CD14-positive monocyte (primary cell): Measurements from ENCODE around the gene CHRDL2. TPM values are rescaled to one million over a fixed set of nuclear protein-coding genes. Genes with fewer than 3 reads are reported as not detected.

ENCODE experiments used
- DNase-seq, 3 donors: peaks; one replicate each; pipeline ENCODE4 v3.0.0-alpha.2; 2011 to 2022
- H2AFZ ChIP-seq: 2 replicates; pipeline ENCODE4 v1.6.0; 2012; ENCODE audit warnings: mild to moderate bottlenecking, low read depth, low read length, inconsistent platforms; ENCODE audit not compliant: insufficient read depth, poor library complexity, severe bottlenecking
- H3K27ac ChIP-seq, 2 donors: 1 replicate in 1 of 2; 2 replicates in 1 of 2; pipeline ENCODE4 v1.5.1; 2012 to 2013; ENCODE audit warnings: low read length in 2 of 2, control low read depth in 1 of 2, inconsistent platforms in 1 of 2, low read depth in 1 of 2, mild to moderate bottlenecking in 1 of 2
- H3K27me3 ChIP-seq, 2 donors: one replicate each; pipeline versions ENCODE4 v1.6.0 to v1.6.1; 2011 to 2013; ENCODE audit warnings: low read length in 2 of 2; ENCODE audit not compliant: control insufficient read depth in 2 of 2, insufficient read depth in 2 of 2
- H3K36me3 ChIP-seq, 2 donors: replicated peaks in 1 of 2; 1 replicate in 1 of 2; 2 replicates in 1 of 2; pipeline versions ENCODE4 v1.5.1 to v1.6.1; 2012 to 2013; ENCODE audit warnings: low read length in 2 of 2, control low read depth in 1 of 2, inconsistent platforms in 1 of 2, mild to moderate bottlenecking in 1 of 2; ENCODE audit not compliant: insufficient read depth in 2 of 2, control insufficient read depth in 1 of 2
- H3K4me1 ChIP-seq, 2 donors: 1 replicate in 1 of 2; 2 replicates in 1 of 2; pipeline versions ENCODE4 v1.5.1 to v1.6.1; 2012 to 2013; ENCODE audit warnings: low read length in 2 of 2, control low read depth in 1 of 2, inconsistent platforms in 1 of 2, mild to moderate bottlenecking in 1 of 2, moderate library complexity in 1 of 2; ENCODE audit not compliant: insufficient read depth in 2 of 2, control insufficient read depth in 1 of 2
- H3K4me2 ChIP-seq: replicated peaks from 2 replicates; pipeline ENCODE3; 2012; ENCODE audit warnings: low read length, moderate library complexity, mild to moderate bottlenecking; ENCODE audit not compliant: poor library complexity, severe bottlenecking; ENCODE audit errors: extremely low read depth
- H3K4me3 ChIP-seq, 3 experiments: fragments of 200-600 bp in 1 of 3; sonication (generic) in 1 of 3; replicated peaks in 1 of 3; 1 replicate in 2 of 3; 2 replicates in 1 of 3; pipeline ENCODE4 v1.5.1; 2011 to 2013; ENCODE audit warnings: low read length in 3 of 3, mild to moderate bottlenecking in 3 of 3, control low read depth in 2 of 3, low read depth in 2 of 3, inconsistent platforms in 1 of 3, moderate library complexity in 1 of 3
- H3K79me2 ChIP-seq: 2 replicates; pipeline ENCODE4 v1.6.0; 2012; ENCODE audit warnings: mild to moderate bottlenecking, control low read depth, inconsistent platforms, low read length, moderate library complexity; ENCODE audit not compliant: insufficient read depth
- H3K9ac ChIP-seq: 2 replicates; pipeline ENCODE4 v1.6.0; 2017; ENCODE audit warnings: low read length, mild to moderate bottlenecking; ENCODE audit not compliant: insufficient read depth, poor library complexity, severe bottlenecking
- H3K9me3 ChIP-seq, 2 donors: replicated peaks in 1 of 2; 1 replicate in 1 of 2; 2 replicates in 1 of 2; pipeline versions ENCODE4 v1.5.1 to v1.6.1; 2012 to 2013; ENCODE audit warnings: low read length in 2 of 2, control low read depth in 1 of 2; ENCODE audit not compliant: control insufficient read depth in 1 of 2, insufficient read depth in 1 of 2
- H4K20me1 ChIP-seq: 2 replicates; pipeline ENCODE4 v1.6.0; 2012; ENCODE audit warnings: mild to moderate bottlenecking, low read length, control low read depth, moderate library complexity; ENCODE audit not compliant: insufficient read depth
- H3K27ac Mint-ChIP-seq, 7 donors: one replicate each; pipeline ENCODE4 v1.8.0; 2020; ENCODE audit warnings: mild to moderate bottlenecking in 7 of 7, mixed read lengths in 7 of 7, moderate library complexity in 6 of 7, inconsistent platforms in 2 of 7
- H3K27me3 Mint-ChIP-seq, 3 donors: one replicate each; pipeline ENCODE4 v1.8.0; 2021 to 2022; ENCODE audit warnings: low read depth in 3 of 3, mild to moderate bottlenecking in 3 of 3, mixed read lengths in 3 of 3, moderate library complexity in 3 of 3, inconsistent platforms in 1 of 3
- H3K36me3 Mint-ChIP-seq, 2 donors: one replicate each; pipeline ENCODE4 v1.8.0; 2020; ENCODE audit warnings: mixed read lengths in 2 of 2, inconsistent platforms in 1 of 2, mild to moderate bottlenecking in 1 of 2
- H3K4me1 Mint-ChIP-seq: one replicate; pipeline ENCODE4 v1.8.0; 2020; ENCODE audit warnings: mild to moderate bottlenecking, mixed read lengths
- H3K4me3 Mint-ChIP-seq, 2 donors: one replicate each; pipeline ENCODE4 v1.8.0; 2020; ENCODE audit warnings: mild to moderate bottlenecking in 2 of 2, mixed read lengths in 2 of 2, moderate library complexity in 1 of 2
- H3K9me3 Mint-ChIP-seq, 7 donors: one replicate each; pipeline ENCODE4 v1.8.0; 2020 to 2022; ENCODE audit warnings: mixed read lengths in 7 of 7, mild to moderate bottlenecking in 6 of 7, moderate library complexity in 6 of 7, inconsistent platforms in 2 of 7
- WGBS: methylation state at CpG from one replicate; pipeline ENCODE4 v1.1.5; 2013; ENCODE audit warnings: missing lambda C conversion rate; ENCODE audit not compliant: insufficient coverage; 5-methylcytosine and 5-hydroxymethylcytosine counted together
- intact Hi-C, 2 donors: fragments of 100-400 bp; cut with micrococcal nuclease; formaldehyde crosslinking; loops; one replicate each; pipeline versions ENCODE4 v1.15.0 to v1.15.1; 2023
- polyA plus RNA-seq, 3 donors: library from polyadenylated mRNA; depleted of rRNA in 1 of 3; unstranded in 2 of 3; stranded (reverse) in 1 of 3; fragments of 300-500 nt in 2 of 3; fragments of >200 nt in 1 of 3; fragmentation: Illumina TruSeq in 2 of 3; gene quantifications; 1 replicate in 2 of 3; 2 replicates in 1 of 3; pipeline ENCODE4 v1.2.3, GENCODE V29; 2012 to 2021
- TF ChIP-seq, protein P1 (sequence below): fragments of 200-600 bp; IDR thresholded peaks from one replicate; pipeline ENCODE4 v1.8.0; 2022; ENCODE audit warnings: antibody characterized with exemption, mild to moderate bottlenecking

Gene CHRDL2
- polyA plus RNA-seq, 3 donors: not detected

DNA sequence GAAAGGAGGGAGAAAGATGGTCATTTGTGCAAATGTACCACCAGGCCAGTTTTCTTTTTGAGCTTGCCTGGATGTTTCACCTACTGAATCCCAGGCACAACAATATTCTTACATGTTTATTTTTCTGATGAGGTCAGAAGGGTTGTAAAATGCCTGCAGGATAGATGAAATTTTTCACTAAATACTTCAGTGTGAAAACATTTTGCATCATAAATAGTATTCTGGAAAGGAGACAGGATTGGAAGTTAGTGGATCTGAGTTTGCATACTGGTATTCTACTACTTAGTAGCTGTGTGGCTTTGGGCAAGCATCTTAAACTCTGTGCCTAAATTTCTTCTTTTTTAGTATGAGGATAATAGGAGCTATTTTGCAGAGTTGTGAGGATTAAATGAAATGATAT is 42.2 kb upstream of the CHRDL2 start:
- Mint-ChIP-seq H3K27me3 (no peaks in the 10 kb centered on the region), H3K36me3 (peaks cover 13 to 16% of the 10 kb centered on the region in 2 donors), H3K4me1 (peaks cover 41% of the 10 kb centered on the region), H3K4me3 (no peak overlapping the region), H3K27ac (no peak overlapping the region), H3K9me3 (no peaks in the 10 kb centered on the region)
- no peak overlapping the region for H3K27ac ChIP-seq
- peaks cover 97% of the 10 kb centered on the region for H3K79me2 ChIP-seq
- no peaks in the 10 kb centered on the region for H3K9me3 ChIP-seq
- H3K9ac ChIP-seq: no peak overlapping the region
- intact Hi-C loops: no loop called here
- peaks cover 18 to 28% of the 10 kb centered on the region in 2 donors for H3K4me1 ChIP-seq
- peaks cover 100% of the 10 kb centered on the region for H4K20me1 ChIP-seq
- H3K27me3 ChIP-seq: no peaks in the 10 kb centered on the region
- H3K4me2 ChIP-seq: no peak overlapping the region
- H3K4me3 ChIP-seq: no peak overlapping the region
- H3K36me3 ChIP-seq: no peaks in the 10 kb centered on the region
- no peak for DNase-seq
- H2AFZ ChIP-seq: no peak overlapping the region
- TF ChIP-seq, protein P1, sequence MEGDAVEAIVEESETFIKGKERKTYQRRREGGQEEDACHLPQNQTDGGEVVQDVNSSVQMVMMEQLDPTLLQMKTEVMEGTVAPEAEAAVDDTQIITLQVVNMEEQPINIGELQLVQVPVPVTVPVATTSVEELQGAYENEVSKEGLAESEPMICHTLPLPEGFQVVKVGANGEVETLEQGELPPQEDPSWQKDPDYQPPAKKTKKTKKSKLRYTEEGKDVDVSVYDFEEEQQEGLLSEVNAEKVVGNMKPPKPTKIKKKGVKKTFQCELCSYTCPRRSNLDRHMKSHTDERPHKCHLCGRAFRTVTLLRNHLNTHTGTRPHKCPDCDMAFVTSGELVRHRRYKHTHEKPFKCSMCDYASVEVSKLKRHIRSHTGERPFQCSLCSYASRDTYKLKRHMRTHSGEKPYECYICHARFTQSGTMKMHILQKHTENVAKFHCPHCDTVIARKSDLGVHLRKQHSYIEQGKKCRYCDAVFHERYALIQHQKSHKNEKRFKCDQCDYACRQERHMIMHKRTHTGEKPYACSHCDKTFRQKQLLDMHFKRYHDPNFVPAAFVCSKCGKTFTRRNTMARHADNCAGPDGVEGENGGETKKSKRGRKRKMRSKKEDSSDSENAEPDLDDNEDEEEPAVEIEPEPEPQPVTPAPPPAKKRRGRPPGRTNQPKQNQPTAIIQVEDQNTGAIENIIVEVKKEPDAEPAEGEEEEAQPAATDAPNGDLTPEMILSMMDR: no peak

DNA sequence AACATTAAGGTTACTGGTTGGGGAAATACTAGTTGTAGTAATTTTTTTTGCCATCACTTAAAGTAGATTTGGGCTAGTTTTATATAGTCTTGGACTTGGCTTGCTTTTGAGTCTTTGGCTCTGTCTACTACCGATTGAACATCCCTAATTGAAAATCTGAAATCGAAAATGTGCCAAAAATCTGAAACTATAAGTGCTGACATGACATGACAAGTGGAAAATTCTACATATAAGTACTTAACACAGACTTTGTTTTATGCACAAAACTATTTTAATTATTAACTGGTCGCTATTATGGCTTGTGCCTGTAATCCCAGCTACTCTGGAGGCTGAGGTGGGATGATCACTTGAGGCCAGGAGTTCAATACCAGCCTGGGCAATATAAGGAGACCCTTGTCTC is 39.9 kb upstream of the CHRDL2 start:
- Histone ChIP-seq H2AFZ (no peak overlapping the region), H3K36me3 (no peaks in the 10 kb centered on the region), H3K9me3 (no peaks in the 10 kb centered on the region), H3K4me1 (peaks cover 9 to 18% of the 10 kb centered on the region in 2 donors), H3K27me3 (no peaks in the 10 kb centered on the region), H3K27ac (no peak overlapping the region), H3K9ac (no peak overlapping the region), H3K4me3 (no peak overlapping the region), H3K79me2 (peaks cover 91% of the 10 kb centered on the region), H4K20me1 (peaks cover 98% of the 10 kb centered on the region), H3K4me2 (no peak overlapping the region)
- TF ChIP-seq, protein P1: no peak
- intact Hi-C loops: no loop called here
- H3K36me3 Mint-ChIP-seq: peaks cover 5 to 10% of the 10 kb centered on the region in 2 donors
- H3K4me1 Mint-ChIP-seq: peaks cover 32% of the 10 kb centered on the region
- H3K27ac Mint-ChIP-seq: no peak overlapping the region
- H3K9me3 Mint-ChIP-seq: no peaks in the 10 kb centered on the region
- H3K4me3 Mint-ChIP-seq: no peak overlapping the region
- no CpG with 5 or more reads among the region's 3 CpGs for WGBS
- DNase-seq: no peak
- no peaks in the 10 kb centered on the region for H3K27me3 Mint-ChIP-seq
